Measurements from ENCODE around the gene CRISP1.
"Not testable (repeated sequence)": the region's sequence is repeated elsewhere in the genome, so short reads cannot be mapped to it uniquely, and the experiment has no call there.

CRISP1 gene

DNA sequence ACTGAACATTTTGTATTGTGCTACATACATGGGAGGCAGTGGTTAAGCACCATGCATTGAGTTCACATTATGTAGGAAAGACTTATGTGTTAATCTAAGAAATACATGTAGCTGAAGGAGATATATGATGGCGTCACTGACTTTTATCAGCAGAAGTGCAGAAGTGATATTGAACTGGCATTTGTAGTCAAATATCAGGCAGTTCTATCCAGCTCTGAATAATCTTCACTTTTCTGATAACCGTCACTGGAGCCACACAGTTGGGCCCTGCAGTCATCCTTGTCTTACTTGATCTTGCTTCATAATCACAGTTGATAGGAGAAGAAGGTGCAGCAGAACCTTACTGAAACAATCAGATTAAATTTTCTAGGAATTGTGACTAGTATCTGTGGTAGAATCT is 26.4 kb downstream of the CRISP1 start:
- DNase-seq (ENCODE audit: low read depth) = no peak

DNA sequence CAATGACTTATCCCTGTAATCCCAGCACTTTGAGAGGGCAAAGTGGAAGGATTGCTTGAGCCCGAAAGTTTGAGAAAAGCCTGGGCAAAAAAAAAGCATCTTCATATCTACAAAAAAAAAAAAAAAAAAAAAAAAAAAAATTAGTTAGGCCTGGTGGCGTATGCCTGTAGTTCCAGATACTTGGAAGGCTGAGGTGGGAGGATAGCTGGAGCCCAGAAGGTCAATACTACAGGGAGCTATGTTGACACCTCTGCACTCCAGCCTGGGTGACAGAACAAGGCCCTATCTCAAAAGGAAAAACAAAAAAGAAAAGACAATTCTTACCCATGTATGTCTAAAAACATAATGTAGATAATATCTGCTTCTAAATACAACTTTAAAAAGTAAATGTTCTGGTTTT is 27.2 kb downstream of the CRISP1 start:
- DNase-seq (ENCODE audit: low read depth) = no peak

DNA sequence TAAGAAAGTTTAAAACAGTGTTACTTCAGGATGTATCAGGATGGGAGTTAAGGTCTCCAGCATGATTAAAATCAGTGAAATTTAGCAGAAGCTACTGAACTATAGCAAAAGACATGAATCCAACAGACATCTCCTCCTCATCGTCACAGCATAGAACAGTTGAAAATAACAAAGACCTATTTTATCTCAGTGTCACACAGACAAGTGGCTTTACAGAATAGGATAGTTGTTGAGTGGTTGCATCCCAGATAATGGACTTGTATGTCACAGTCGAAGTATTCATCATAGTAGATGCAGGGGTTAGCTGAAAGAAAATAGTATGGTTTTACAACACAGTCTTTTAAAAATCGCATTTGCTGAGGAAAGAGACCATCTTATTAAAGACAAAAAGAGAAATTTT is 31.2 kb downstream of the CRISP1 start:
- DNase-seq (ENCODE audit: low read depth) = no peak

DNA sequence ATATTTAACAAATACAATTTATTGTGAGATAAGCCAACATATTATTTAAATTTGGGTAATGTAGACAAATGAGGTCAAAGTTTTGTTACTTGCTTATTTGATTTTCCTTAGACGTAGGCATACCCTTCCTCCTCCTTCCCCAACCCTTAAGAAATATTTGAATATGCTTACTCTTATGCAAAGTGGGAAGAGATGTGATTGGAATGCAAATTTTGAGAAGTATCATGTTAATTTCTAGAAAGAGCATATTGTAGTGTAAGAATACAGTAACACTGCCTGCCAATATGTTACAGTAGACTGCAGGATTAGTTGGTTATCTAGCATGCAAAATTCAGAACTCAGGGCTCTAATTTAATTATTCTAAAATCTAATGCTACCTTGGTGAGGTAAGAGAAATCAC is 32.9 kb downstream of the CRISP1 start:
- DNase-seq (ENCODE audit: low read depth) = no peak

DNA sequence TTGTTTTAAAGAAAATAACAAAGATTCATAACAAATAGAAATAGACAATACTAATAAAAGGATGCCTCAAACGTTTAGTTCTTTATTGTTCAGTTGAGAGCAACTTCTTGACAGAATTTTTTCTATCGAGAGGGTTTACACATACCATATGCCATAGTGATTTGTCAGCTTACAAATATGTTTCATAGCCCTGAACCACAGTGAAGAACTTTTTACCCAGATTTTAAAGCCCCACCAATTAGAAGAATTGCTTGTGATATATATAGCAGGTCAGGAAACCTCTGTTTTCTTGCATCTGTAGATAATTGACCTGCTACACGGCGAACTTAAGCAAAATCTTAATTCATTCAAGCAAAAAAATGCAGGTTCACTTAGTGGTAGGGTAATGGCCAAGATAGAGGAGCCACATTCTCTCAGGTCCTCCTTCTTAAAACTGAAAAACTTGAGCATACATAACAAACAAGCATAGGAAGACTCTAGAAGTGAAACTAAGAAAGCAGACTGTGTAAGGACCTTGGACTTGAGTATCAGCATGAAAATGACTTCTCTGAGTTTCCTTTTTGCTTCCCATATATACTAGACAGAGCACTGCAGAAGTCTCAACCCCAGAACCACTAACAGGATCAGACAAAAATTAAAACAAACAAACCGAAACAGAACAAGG is 39.5 kb downstream of the CRISP1 start:
- no peak for DNase-seq (ENCODE audit: low read depth)

DNA sequence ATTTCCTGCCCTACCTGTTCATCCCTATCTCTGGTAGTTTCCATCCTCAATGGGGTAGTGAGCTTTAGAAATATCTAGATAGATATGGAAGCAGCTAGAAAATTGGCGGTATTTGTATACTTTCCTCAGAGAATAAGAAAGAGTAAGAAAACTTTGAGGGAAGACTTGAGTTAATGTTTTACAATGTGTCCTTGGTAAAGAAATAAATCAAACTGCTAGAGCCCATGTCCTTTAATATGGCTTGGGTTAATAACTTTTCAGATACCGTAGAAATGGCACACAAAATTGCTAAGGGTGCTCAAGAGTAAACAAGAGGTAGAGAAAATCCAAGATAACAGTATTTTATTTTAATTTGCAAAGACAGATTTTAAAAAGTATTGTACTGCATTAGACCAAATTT is 51.2 kb downstream of the CRISP1 start:
- no peak for DNase-seq (ENCODE audit: low read depth)

DNA sequence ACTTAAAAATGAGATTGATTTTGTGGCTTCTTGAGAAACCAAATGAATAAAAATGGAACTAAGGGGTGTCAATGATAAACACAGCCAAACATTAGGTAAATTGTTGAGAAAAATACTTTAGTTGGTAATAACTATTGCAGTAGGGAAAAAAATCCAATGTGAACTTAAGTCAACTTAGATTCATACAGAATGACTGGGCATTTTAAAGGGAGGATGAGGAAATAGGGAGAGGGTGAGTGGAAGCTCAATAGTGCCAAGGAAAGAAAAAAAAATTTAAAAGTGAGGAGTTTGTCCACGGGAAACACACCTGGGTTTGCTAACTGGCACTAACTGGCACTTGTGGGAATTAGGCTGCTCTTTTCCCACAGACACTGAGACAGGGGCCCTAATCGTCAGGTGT is 53.1 kb downstream of the CRISP1 start:
- DNase-seq (ENCODE audit: low read depth) = no peak

DNA sequence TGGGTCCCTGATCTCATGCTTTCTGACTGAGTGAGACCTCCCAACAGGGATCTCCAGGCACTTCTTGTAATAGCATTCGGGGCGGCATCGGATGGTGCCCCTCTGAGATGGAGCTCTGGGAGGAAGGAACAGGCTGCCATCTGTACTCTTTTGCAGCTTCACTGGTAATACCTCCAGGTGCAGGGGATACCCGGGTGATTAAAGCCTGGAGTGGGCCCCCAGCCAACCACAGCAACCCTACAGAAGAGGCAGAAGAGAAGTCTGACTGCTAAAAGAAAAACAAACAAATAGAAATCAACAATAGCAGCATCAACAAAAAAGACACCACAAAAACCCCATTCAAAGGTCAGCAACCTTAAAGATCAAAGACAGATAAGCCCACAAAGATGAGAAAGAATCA is 60.2 kb downstream of the CRISP1 start:
- DNase-seq (ENCODE audit: low read depth) = no peak

DNA sequence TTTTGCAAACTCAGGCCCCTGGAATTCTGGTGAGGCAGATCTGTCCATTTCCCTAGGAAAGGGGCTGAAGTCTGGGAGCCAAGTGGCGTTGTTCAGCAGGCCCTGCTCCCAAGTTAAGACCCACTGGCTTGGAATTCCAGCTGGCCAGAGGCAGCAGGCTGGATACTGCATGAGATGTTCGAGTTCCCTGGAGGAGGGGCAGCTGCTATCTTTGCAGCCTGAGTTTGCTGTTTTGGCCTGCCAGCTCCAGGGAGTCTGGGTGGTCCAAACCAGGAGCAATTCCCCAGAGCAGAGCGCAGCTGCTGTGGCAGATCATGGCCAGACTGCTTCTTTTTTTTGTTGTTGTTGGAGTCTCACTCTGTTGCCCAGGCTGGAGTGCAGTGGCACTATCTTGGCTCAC is 61.1 kb downstream of the CRISP1 start:
- DNase-seq (ENCODE audit: low read depth) = no peak

DNA sequence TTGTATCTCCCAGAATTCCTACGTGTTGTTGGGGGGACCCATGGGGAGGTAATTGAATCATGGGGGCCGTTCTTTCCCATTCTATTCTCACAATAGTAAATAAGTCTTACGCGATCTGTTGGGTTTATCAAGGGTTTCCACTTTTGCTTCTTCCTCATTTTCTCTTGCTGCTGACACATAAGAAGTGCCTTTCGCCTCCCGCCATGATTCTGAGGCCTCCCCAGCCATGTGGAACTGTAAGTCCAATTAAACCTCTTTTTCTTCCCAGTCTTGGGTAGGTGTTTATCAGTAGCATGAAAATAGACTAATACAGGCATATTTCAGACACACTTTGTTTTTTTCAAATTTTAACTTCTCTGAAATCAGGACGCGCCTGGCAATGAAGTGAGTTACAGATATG is 64.8 kb downstream of the CRISP1 start:
- DNase-seq (ENCODE audit: low read depth) = no peak

DNA sequence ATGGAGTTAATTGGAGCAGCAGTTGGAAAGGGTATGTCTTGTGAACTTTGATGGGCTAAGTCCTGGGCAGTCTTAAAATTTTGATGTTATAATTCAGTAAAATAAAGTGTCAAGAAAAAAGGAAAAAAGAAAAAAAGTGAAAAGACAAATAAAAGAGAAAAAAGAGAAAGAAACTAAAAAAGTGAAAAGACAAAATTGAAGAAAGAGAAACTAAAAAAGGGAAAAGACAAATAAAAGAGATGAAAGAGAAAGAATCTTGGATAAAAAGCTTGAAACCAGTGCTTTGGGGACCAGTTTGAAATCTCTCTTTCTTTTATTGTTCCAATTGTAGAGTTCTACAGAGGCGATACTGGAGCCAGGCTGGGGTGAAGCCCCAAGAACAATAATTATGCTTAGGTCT is 67.2 kb downstream of the CRISP1 start:
- DNase-seq (ENCODE audit: low read depth) = no peak

DNA sequence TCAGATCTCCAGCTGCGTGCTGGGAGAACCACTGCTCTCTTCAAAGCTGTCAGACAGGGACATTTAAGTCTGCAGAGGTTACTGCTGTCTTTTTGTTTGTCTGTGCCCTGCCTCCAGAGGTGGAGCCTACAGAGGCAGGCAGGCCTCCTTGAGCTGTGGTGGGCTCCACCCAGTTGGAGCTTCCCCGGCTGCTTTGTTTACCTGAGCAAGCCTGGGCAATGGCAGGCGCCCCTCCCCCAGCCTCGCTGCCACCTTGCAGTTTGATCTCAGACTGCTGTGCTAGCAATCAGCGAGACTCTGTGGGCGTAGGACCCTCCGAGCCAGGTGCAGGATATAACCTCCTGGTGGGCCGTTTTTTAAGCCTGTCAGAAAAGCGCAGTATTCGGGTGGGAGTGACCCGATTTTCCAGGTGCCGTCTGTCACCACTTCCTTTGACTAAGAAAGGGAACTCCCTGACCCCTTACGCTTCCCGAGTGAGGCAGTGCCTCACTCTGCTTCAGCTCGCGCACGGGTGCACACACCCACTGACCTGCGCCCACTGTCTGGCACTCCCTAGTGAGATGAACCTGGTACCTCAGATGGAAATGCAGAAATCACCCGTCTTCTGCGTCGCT is 69.4 kb downstream of the CRISP1 start:
- not testable (repeated sequence) for DNase-seq (ENCODE audit: low read depth)

DNA sequence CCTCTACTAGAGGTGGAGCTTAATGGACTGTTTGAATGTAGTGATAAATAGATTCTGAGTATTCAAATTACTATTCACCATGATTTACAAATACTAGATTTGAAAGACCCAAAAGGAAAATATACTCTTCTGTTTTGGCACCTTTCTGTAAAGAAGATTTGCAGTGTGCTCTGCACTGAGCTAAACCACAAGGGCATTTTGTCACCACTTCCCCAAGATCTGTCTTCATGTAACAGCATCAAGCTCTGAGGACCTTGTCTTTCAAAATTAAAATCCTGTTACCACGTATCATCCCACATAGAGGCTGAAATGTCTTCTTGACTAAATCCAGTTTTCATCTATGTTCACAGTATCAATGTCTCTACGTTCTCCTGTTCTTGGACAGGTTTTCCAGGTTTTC is 76.0 kb downstream of the CRISP1 start:
- no peak for DNase-seq (ENCODE audit: low read depth)

DNA sequence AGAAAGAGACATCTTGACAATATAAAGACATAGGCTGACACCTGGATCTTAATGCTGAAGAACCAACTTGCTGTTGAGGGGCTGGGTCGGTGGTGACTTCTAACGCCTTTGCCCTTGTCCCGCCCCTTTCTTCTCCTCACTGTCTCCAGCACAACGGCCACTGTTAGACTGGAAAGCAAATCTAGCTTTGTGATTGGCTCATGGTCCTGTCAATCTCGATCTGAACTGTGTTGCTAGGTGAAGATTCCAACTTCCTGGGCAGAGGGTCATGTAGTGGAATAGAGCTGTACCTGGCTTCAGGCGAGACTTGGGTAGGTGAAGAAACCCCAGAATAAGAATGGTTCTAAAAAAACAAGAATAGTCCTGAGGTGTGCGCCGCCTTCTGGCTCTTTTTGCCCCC is 79.2 kb downstream of the CRISP1 start, which contains the start of gene PGK2:
PGK2 (minus strand) TSS at position 110 of the 400 bp plus-strand sequence; CDS start at position 12, 98 bp downstream.
- peak; percentile 15 for DNase-seq (ENCODE audit: low read depth)

DNA sequence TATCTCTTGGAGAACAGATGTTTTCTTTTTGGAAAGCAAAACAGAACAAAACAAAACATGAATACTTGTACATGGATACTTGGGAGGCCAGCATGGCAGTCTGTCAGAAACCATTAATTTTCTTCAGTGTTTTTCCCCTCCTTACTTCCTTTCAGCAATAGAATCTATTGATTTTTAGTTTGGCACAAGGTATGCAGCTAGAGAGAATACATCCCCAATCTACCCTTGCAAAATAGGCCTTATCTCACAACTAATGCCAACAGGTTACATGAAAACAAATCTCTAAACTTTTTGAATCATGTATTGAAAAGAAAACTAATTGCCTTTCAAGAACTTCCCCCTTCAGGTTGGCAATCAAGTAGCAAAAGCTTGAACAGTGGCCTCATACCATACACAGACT is 82.1 kb downstream of the CRISP1 start:
- no peak for DNase-seq (ENCODE audit: low read depth)
